Measurements from ENCODE around the gene SNAPIN.

GRCh38 chr1:153688736-153689328 is 30.3 kb downstream of the SNAPIN start:
- TF ChIP-seq, protein P1, sequence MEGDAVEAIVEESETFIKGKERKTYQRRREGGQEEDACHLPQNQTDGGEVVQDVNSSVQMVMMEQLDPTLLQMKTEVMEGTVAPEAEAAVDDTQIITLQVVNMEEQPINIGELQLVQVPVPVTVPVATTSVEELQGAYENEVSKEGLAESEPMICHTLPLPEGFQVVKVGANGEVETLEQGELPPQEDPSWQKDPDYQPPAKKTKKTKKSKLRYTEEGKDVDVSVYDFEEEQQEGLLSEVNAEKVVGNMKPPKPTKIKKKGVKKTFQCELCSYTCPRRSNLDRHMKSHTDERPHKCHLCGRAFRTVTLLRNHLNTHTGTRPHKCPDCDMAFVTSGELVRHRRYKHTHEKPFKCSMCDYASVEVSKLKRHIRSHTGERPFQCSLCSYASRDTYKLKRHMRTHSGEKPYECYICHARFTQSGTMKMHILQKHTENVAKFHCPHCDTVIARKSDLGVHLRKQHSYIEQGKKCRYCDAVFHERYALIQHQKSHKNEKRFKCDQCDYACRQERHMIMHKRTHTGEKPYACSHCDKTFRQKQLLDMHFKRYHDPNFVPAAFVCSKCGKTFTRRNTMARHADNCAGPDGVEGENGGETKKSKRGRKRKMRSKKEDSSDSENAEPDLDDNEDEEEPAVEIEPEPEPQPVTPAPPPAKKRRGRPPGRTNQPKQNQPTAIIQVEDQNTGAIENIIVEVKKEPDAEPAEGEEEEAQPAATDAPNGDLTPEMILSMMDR (IDR thresholded peaks at IDR 0.05 in 4 of 5, conservative IDR thresholded peaks at IDR 0.05 in 1 of 5), result no peak
- TF ChIP-seq POLR2A (IDR thresholded peaks at IDR 0.05), result no peak

All from gastrocnemius medialis (tissue), 4 donors.